Measurements from ENCODE around the gene RRAS. TPM values are rescaled to one million over a fixed set of nuclear protein-coding genes. Genes with fewer than 3 reads are reported as not detected.

RRAS gene
- total RNA-seq, 4 donors from 2014 or later = 31.8 to 97.6 (median 58.2) TPM

DNA sequence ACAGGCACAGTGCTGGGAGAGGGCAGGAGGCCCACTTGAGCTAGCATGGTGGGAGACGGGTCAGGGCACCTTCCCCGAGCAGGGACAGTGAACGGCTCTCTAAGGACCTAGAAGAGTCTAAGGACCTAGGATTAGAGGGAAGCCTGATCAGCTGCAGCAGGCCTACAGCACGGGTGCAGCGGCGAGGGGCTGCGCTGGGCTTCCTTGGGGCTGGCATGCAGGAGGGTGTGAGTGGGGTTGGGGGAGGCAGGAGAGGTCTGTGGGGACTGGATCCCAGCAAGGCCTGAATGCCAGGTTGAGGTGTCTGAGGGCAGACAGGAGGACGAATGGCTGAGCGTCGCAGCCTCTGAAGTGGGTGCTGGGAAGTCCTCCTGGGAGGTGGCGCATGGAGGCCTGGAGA is 5.6 kb upstream of the RRAS start:
- Histone ChIP-seq H3K27ac (no peak overlapping the region), H3K4me1 (peaks cover 16 to 33% (median 25%) of the 10 kb centered on the region in 4 donors), H3K27me3 (no peaks in the 10 kb centered on the region), H3K36me3 (no peaks in the 10 kb centered on the region), H3K9me3 (no peaks in the 10 kb centered on the region), H3K4me3 (no peak overlapping the region)
- intact Hi-C loops (cut with DNase I; ENCODE audit: low total_unique reads) = no loop called here
- TF ChIP-seq POLR2A (IDR thresholded peaks at IDR 0.05) = no peak
- TF ChIP-seq EP300 (IDR thresholded peaks at IDR 0.05; ENCODE audit: low read depth) = no peak
- TF ChIP-seq, protein P1, sequence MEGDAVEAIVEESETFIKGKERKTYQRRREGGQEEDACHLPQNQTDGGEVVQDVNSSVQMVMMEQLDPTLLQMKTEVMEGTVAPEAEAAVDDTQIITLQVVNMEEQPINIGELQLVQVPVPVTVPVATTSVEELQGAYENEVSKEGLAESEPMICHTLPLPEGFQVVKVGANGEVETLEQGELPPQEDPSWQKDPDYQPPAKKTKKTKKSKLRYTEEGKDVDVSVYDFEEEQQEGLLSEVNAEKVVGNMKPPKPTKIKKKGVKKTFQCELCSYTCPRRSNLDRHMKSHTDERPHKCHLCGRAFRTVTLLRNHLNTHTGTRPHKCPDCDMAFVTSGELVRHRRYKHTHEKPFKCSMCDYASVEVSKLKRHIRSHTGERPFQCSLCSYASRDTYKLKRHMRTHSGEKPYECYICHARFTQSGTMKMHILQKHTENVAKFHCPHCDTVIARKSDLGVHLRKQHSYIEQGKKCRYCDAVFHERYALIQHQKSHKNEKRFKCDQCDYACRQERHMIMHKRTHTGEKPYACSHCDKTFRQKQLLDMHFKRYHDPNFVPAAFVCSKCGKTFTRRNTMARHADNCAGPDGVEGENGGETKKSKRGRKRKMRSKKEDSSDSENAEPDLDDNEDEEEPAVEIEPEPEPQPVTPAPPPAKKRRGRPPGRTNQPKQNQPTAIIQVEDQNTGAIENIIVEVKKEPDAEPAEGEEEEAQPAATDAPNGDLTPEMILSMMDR (IDR thresholded peaks at IDR 0.05) = no peak
- no peak for TF ChIP-seq POLR2AphosphoS5 (IDR thresholded peaks at IDR 0.05)
- 92% methylated on average over 11 of the region's 11 CpGs; no CpG with 5 or more reads in 1 of the 2 donors for WGBS, 2 donors (ENCODE audit: low coverage in 1 of 2)
- in situ Hi-C loops (cut with MboI; ENCODE audit: low pct_ligation_motif_present in 1 of 4, low pct_unique_long_range_greater_than_20kb in 1 of 4, low sequenced_read_pairs in 3 of 4) = no loop called here
- no peak for DNase-seq

DNA sequence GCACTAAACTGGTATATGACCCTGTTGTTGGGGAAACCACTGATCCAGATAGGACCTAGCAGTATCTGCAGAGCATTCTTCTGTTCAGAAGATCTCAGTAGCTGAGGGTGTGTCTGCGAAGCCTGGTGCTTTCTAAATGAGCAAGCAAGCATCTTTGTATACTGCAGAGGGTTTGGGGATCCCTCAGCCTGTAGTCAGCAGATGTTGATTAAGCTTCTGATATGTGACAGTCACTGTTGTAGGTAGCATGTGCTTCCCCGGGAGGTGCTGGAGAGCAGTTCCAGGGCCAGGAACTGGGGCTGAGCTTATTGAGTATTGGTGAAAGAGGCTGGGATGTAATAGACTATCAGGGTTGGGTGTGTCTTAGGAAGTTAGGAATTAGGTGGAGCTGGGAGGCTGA is 3.5 kb upstream of the RRAS start:
- DNase-seq = no peak
- no peaks in the 10 kb centered on the region for H3K36me3 ChIP-seq
- H3K9me3 ChIP-seq = no peaks in the 10 kb centered on the region
- no peak overlapping the region for H3K4me3 ChIP-seq
- in situ Hi-C loops (cut with MboI; ENCODE audit: low pct_ligation_motif_present in 1 of 4, low pct_unique_long_range_greater_than_20kb in 1 of 4, low sequenced_read_pairs in 3 of 4) = no loop called here
- H3K27me3 ChIP-seq = no peaks in the 10 kb centered on the region
- intact Hi-C loops (cut with DNase I; ENCODE audit: low total_unique reads) = no loop called here
- TF ChIP-seq, protein P1 (IDR thresholded peaks at IDR 0.05) = no peak
- no peak for TF ChIP-seq POLR2AphosphoS5 (IDR thresholded peaks at IDR 0.05)
- no peak for TF ChIP-seq POLR2A (IDR thresholded peaks at IDR 0.05)
- no peak for TF ChIP-seq EP300 (IDR thresholded peaks at IDR 0.05; ENCODE audit: low read depth)
- 50 to 51% methylated on average over 2 of the region's 2 CpGs for WGBS, 2 donors (ENCODE audit: low coverage in 1 of 2)
- no peak overlapping the region for H3K27ac ChIP-seq
- H3K4me1 ChIP-seq = peaks cover 16 to 45% (median 38%) of the 10 kb centered on the region in 4 donors

DNA sequence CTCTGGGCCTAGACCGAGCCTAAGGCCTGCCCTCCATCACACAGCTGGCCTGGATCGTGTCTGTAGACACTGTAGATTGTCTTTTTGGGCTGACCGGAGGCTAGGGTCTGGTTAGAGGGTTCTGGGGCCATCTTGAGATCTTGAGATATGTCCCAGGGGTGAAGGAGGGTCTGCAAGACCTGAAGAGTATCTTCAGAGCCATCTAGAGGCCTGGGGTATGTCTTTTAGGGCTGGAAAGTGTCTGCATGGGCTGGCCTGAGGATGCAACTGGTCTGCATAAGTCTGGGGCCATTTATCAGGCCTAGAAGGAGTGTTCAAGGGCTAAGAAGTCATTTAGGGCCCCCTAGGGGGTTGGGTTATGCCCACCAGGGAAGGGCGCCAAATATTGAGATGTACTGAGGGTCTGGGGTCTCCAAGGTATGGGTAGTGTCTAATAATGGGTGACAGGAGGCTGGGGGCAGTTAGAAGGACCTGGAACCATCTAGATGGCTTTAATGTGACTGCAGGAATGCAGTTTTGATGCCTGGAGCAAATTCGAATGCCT is 2.6 kb upstream of the RRAS start:
- no peak for DNase-seq
- Histone ChIP-seq H3K4me1 (peaks cover 16 to 54% (median 46%) of the 10 kb centered on the region in 4 donors), H3K27ac (peak overlapping the region; percentile 97 to 100 (median 98)), H3K9me3 (no peaks in the 10 kb centered on the region), H3K36me3 (no peaks in the 10 kb centered on the region), H3K27me3 (no peaks in the 10 kb centered on the region), H3K4me3 (peak overlapping the region; percentile 85 to 98 (median 93))
- in situ Hi-C loops (cut with MboI; ENCODE audit: low pct_ligation_motif_present in 1 of 4, low pct_unique_long_range_greater_than_20kb in 1 of 4, low sequenced_read_pairs in 3 of 4) = no loop called here
- WGBS, 2 donors (ENCODE audit: low coverage in 1 of 2) = 12 to 14% methylated on average over 2 to 4 of the region's 5 CpGs
- TF ChIP-seq POLR2AphosphoS5 (IDR thresholded peaks at IDR 0.05) (no peak), EP300 (IDR thresholded peaks at IDR 0.05; ENCODE audit: low read depth) (no peak), POLR2A (IDR thresholded peaks at IDR 0.05) (no peak)
- TF ChIP-seq, protein P1 (IDR thresholded peaks at IDR 0.05) = no peak
- intact Hi-C loops (cut with DNase I; ENCODE audit: low total_unique reads) = no loop called here

DNA sequence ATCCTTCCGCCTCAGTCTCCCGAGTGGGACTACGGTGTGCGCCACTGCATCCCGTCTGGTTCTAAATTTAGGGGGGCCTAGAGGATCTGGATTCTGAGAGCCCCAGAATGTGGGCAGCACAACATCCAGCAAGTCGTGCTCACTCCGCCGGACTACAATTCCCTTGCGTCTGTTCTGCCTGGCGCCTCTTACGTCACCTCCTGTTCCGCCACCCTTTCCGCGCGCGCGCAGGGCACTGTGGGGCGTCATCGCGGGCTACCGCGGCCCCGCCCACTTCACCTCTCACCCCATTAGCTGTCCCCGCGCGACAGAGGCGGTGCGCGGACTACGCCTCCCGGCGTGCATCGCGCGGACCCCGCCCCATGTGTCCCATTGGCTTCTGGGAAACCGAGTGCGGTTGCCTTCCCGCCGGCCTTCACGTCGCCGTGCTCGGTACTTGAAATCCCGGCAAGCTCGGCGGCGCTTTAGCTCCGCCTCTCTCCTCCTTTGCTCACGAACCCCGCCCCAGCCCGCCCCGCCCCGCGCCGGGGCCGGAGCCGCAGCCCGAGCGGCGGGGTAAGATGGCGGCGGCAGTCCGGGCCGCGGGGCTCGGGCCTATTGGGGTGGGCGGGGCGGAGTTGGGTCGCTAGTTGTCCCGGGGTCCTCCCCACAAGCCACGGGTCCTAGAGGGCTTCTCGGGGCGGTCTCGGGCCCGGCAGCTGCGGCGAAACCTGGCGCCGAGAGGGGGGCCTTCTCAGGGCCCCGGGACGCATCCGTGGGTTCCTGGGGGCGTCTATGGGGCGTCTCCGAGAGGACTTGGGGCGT is 1.9 kb upstream of the RRAS start, which contains the start of gene SCAF1:
Gene SCAF1 (plus strand): TSS at position 522 of the 804 bp plus-strand sequence. CDS start 2,818 bp downstream, outside the sequence.
- 1% methylated on average over 67 of the region's 87 CpGs; no CpG with 5 or more reads in 1 of the 2 donors for WGBS, 2 donors (ENCODE audit: low coverage in 1 of 2)
- in situ Hi-C loops (cut with MboI; ENCODE audit: low pct_ligation_motif_present in 1 of 4, low pct_unique_long_range_greater_than_20kb in 1 of 4, low sequenced_read_pairs in 3 of 4) = no loop called here

More for the DNA sequence above, 1.9 kb upstream of the RRAS start, which contains the start of gene SCAF1:
- Histone ChIP-seq H3K4me1 (peaks cover 16 to 58% (median 49%) of the 10 kb centered on the region in 4 donors), H3K4me3 (peak within 1 kb of the TSS; percentile 85 to 98 (median 93)), H3K27ac (peak within 1 kb of the TSS; percentile 97 to 100 (median 100)), H3K36me3 (no peaks in the 10 kb centered on the region), H3K9me3 (no peaks in the 10 kb centered on the region), H3K27me3 (no peaks in the 10 kb centered on the region)
- TF ChIP-seq POLR2AphosphoS5 (IDR thresholded peaks at IDR 0.05) (peak; percentile 96 to 99 (median 99)), POLR2A (IDR thresholded peaks at IDR 0.05) (peak; percentile 95), EP300 (IDR thresholded peaks at IDR 0.05; ENCODE audit: low read depth) (peak; percentile 79)
- TF ChIP-seq, protein P1 (IDR thresholded peaks at IDR 0.05) = no peak
- DNase-seq = peak; percentile 100
- intact Hi-C loops (cut with DNase I; ENCODE audit: low total_unique reads) = no loop called here
